Dendritic cell treated with granulocyte-macrophage colony-stimulating factor and Interleukin-4, amounts not matched to agents 40 ng/mL and 50 ng/mL, for 4 days (primary cell): Measurements from ENCODE around the gene GNL1.
A peak's percentile ranks its signal among the peaks of the same experiment; 100 is the strongest.

Experiments used
- H3K27ac Mint-ChIP-seq: one replicate; pipeline ENCODE4 v1.8.0; 2022; ENCODE audit warnings: mild to moderate bottlenecking, mixed read lengths
- H3K27me3 Mint-ChIP-seq: one replicate; pipeline ENCODE4 v1.8.0; 2022; ENCODE audit warnings: mild to moderate bottlenecking, mixed read lengths
- H3K36me3 Mint-ChIP-seq: one replicate; pipeline ENCODE4 v1.8.0; 2022; ENCODE audit warnings: low read depth, mixed read lengths
- H3K4me1 Mint-ChIP-seq: one replicate; pipeline ENCODE4 v1.8.0; 2022; ENCODE audit warnings: low read depth, mixed read lengths
- H3K4me3 Mint-ChIP-seq: one replicate; pipeline ENCODE4 v1.8.0; 2022; ENCODE audit warnings: mild to moderate bottlenecking, moderate library complexity, mixed read lengths
- H3K9me3 Mint-ChIP-seq: one replicate; pipeline ENCODE4 v1.8.0; 2022; ENCODE audit warnings: mixed read lengths
- intact Hi-C: fragments of 100-400 bp; cut with micrococcal nuclease; formaldehyde crosslinking; loops from one replicate; pipeline ENCODE4 v1.15.0; 2022

GNL1 gene

GRCh38 chr6:30491991-30492952, 64.0 kb downstream of the GNL1 start:
- Mint-ChIP-seq H3K36me3 (peaks cover 56% of the 10 kb centered on the region), H3K27ac (peak overlapping the region; percentile 98), H3K4me3 (peak overlapping the region; percentile 97), H3K4me1 (peaks cover 76% of the 10 kb centered on the region), H3K9me3 (no peaks in the 10 kb centered on the region), H3K27me3 (no peaks in the 10 kb centered on the region)
- intact Hi-C loops: no loop called here
